CD4-positive, alpha-beta T cell (primary cell): Measurements from ENCODE around the gene PCDHB16. TPM values are rescaled to one million over a fixed set of nuclear protein-coding genes. Genes with fewer than 3 reads are reported as not detected.
"Not testable (repeated sequence)": the region's sequence is repeated elsewhere in the genome, so short reads cannot be mapped to it uniquely, and the experiment has no call there.

Experiments
- ATAC-seq: fragments of 200-7000 bp; cut with Tn5 transposase; one replicate; pipeline ENCODE4 v1.10.0; 2022; ENCODE audit warnings: mild to moderate bottlenecking; ENCODE audit not compliant: poor library complexity
- CTCF ChIA-PET: fragments of 350-600 bp; sonication (Branson Sonifier 250); formaldehyde crosslinking; loops from one replicate; lab custom pipeline; 2021; ENCODE audit warnings: antibody characterized with exemption, inconsistent platforms; lab: Charles Lee
- POLR2A ChIA-PET: fragments of 350-600 bp; sonication (Branson Sonifier 250); formaldehyde crosslinking; loops from one replicate; lab custom pipeline; 2021; ENCODE audit warnings: antibody characterized with exemption, inconsistent platforms; lab: Charles Lee
- DNase-seq, 14 experiments: peaks; one replicate each; pipeline ENCODE4 v3.0.0-alpha.2; 2013 to 2020; ENCODE audit warnings: mixed read lengths in 2 of 14
- H3K27ac ChIP-seq, 2 donors: one replicate each; pipeline versions ENCODE4 v1.5.1 to v1.7.0; 2013; ENCODE audit warnings: low read length in 2 of 2, low read depth in 1 of 2, mild to moderate bottlenecking in 1 of 2
- H3K27me3 ChIP-seq, 2 experiments: 1 replicate in 1 of 2; 2 replicates in 1 of 2; pipeline versions ENCODE4 v1.6.1 to v1.7.0; 2013; ENCODE audit warnings: low read length in 2 of 2, control low read depth in 1 of 2, mild to moderate bottlenecking in 1 of 2, moderate library complexity in 1 of 2; ENCODE audit not compliant: insufficient read depth in 2 of 2, control insufficient read depth in 1 of 2
- H3K36me3 ChIP-seq: one replicate; pipeline ENCODE4 v1.6.1; 2013; ENCODE audit warnings: low read length, control low read depth; ENCODE audit not compliant: insufficient read depth
- H3K4me1 ChIP-seq: one replicate; pipeline ENCODE4 v1.6.1; 2013; ENCODE audit warnings: low read length, control low read depth; ENCODE audit not compliant: insufficient read depth
- H3K4me3 ChIP-seq: one replicate; pipeline ENCODE4 v1.5.1; 2013; ENCODE audit warnings: mild to moderate bottlenecking, low read length, moderate library complexity
- H3K9me3 ChIP-seq, 2 experiments: 1 replicate in 1 of 2; 2 replicates in 1 of 2; pipeline versions ENCODE4 v1.6.1 to v1.7.0; 2013; ENCODE audit warnings: low read length in 2 of 2, mild to moderate bottlenecking in 2 of 2, control low read depth in 1 of 2, moderate library complexity in 1 of 2; ENCODE audit not compliant: control insufficient read depth in 1 of 2, insufficient read depth in 1 of 2
- H3K27ac Mint-ChIP-seq: one replicate; pipeline ENCODE4 v1.8.0; 2020; ENCODE audit warnings: mixed read lengths
- H3K27me3 Mint-ChIP-seq: one replicate; pipeline ENCODE4 v1.8.0; 2021; ENCODE audit warnings: mixed read lengths
- H3K36me3 Mint-ChIP-seq: one replicate; pipeline ENCODE4 v1.8.0; 2021; ENCODE audit warnings: low read depth, mixed read lengths
- H3K4me1 Mint-ChIP-seq: one replicate; pipeline ENCODE4 v1.8.0; 2021; ENCODE audit warnings: low read depth, mixed read lengths
- H3K4me3 Mint-ChIP-seq: one replicate; pipeline ENCODE4 v1.8.0; 2020; ENCODE audit warnings: mild to moderate bottlenecking, mixed read lengths
- H3K9me3 Mint-ChIP-seq: one replicate; pipeline ENCODE4 v1.8.0; 2020; ENCODE audit warnings: mixed read lengths
- CTCF ChIP-seq: fragments of 200-600 bp; IDR thresholded peaks from one replicate; pipeline ENCODE4 v1.8.0; 2022; ENCODE audit warnings: antibody characterized with exemption, mild to moderate bottlenecking
- intact Hi-C, 2 experiments: fragments of 100-400 bp; cut with DNase I in 1 of 2; cut with micrococcal nuclease in 1 of 2; formaldehyde crosslinking; loops; one replicate each; pipeline versions ENCODE4 v1.15.1 to v1.9.0; 2023 to 2025; cut with DNase I, micrococcal nuclease
- total RNA-seq, 174 experiments: library from RNA in 2 of 174; stranded (reverse) in 2 of 174; gene quantifications; one replicate each; pipeline ENCODE4 v1.2.3 and lab custom pipeline; 2021 to 2026

Gene PCDHB16
- total RNA-seq, 2 experiments from 2014 or later = not detected

GRCh38 chr5:141192110-141192725, 10.0 kb downstream of the PCDHB16 start, which contains the start of gene PCDHB10:
PCDHB10 (plus strand) TSS chr5:141192353; CDS start chr5:141192553, 200 bp downstream.
- peaks cover 11% of the 10 kb centered on the region for H3K36me3 Mint-ChIP-seq
- DNase-seq (peak in 3 of 14 experiments; percentile 19 to 25 (median 25)), ATAC-seq (no peak)
- H3K9me3 Mint-ChIP-seq = peaks cover 7% of the 10 kb centered on the region
- no peak within 1 kb of the TSS for H3K27ac ChIP-seq
- peaks cover 20 to 22% of the 10 kb centered on the region in 2 experiments for H3K9me3 ChIP-seq
- CTCF ChIA-PET = no interaction called here
- intact Hi-C loops = loop anchor here in 1 of 2 experiments (10.0 kb wide), 1 partner anchor 363 kb away; no protein-coding TSS in a partner anchor
- H3K4me3 ChIP-seq = no peak within 1 kb of the TSS
- H3K36me3 ChIP-seq = no peaks in the 10 kb centered on the region
- POLR2A ChIA-PET = no interaction called here
- peaks cover 74% of the 10 kb centered on the region for H3K27me3 Mint-ChIP-seq
- H3K4me3 Mint-ChIP-seq = no peak within 1 kb of the TSS
- no peaks in the 10 kb centered on the region for H3K4me1 ChIP-seq
- H3K27ac Mint-ChIP-seq = no peak within 1 kb of the TSS
- H3K4me1 Mint-ChIP-seq = peaks cover under 1% of the 10 kb centered on the region
- peaks cover 13 to 14% of the 10 kb centered on the region in 2 experiments for H3K27me3 ChIP-seq
- TF ChIP-seq CTCF = peak; percentile 23

GRCh38 chr5:141194332-141194731, 12.1 kb downstream of the PCDHB16 start:
- DNase-seq, H3K4me3 Mint-ChIP-seq, ATAC-seq, H3K36me3 ChIP-seq, H3K4me1 ChIP-seq, H3K27ac Mint-ChIP-seq, H3K27ac ChIP-seq, CTCF ChIA-PET, H3K4me1 Mint-ChIP-seq, POLR2A ChIA-PET, H3K4me3 ChIP-seq: not testable (repeated sequence)
- peaks cover 14 to 21% of the 10 kb centered on the region in 2 experiments for H3K27me3 ChIP-seq
- peaks cover 80% of the 10 kb centered on the region for H3K27me3 Mint-ChIP-seq
- H3K9me3 Mint-ChIP-seq = peaks cover 12% of the 10 kb centered on the region
- peaks cover 11 to 29% of the 10 kb centered on the region in 2 experiments for H3K9me3 ChIP-seq
- intact Hi-C loops = loop anchor here in 1 of 2 experiments (10.0 kb wide), 1 partner anchor 360 kb away; no protein-coding TSS in a partner anchor
- peaks cover 11% of the 10 kb centered on the region for H3K36me3 Mint-ChIP-seq

- DNase-seq (no peak), ATAC-seq (no peak)
- CTCF ChIA-PET = interaction anchor here (1.5 kb wide), 1 partner anchor 10 kb away, joined by 3 read pairs; the partner anchor contains the start of gene PCDHB9
- intact Hi-C loops = loop anchor here in 1 of 2 experiments (10.0 kb wide), 1 partner anchor 358 kb away; no protein-coding TSS in a partner anchor
- Mint-ChIP-seq H3K27me3 (peaks cover 80% of the 10 kb centered on the region), H3K4me3 (no peak overlapping the region), H3K27ac (no peak overlapping the region), H3K4me1 (no peaks in the 10 kb centered on the region), H3K9me3 (peaks cover 13% of the 10 kb centered on the region), H3K36me3 (peaks cover 11% of the 10 kb centered on the region)
- H3K27me3 ChIP-seq = peaks cover 16 to 25% of the 10 kb centered on the region in 2 experiments
- no peak for TF ChIP-seq CTCF
- POLR2A ChIA-PET = no interaction called here
- H3K27ac ChIP-seq = no peak overlapping the region
- peaks cover 9 to 33% of the 10 kb centered on the region in 2 experiments for H3K9me3 ChIP-seq
- H3K4me3 ChIP-seq = no peak overlapping the region
- H3K4me1 ChIP-seq = no peaks in the 10 kb centered on the region
- H3K36me3 ChIP-seq = no peaks in the 10 kb centered on the region
Measured at GRCh38 chr5:141196363-141196762, 14.2 kb downstream of the PCDHB16 start.
